GM12875 (cell line): ENCODE measurements around the gene TGFA.
A peak's percentile ranks its signal among the peaks of the same experiment; 100 is the strongest.

ENCODE experiments used
- H3K4me3 ChIP-seq: one replicate; pipeline ENCODE4 v1.5.1; 2011; ENCODE audit warnings: low read depth, low read length, control low read depth
- TF ChIP-seq, protein P1 (sequence below): IDR thresholded peaks from 2 replicates; pipeline ENCODE4 v1.5.1; 2011; ENCODE audit warnings: low read depth, mild to moderate bottlenecking, control low read depth, inconsistent platforms, low read length, moderate library complexity, borderline replicate concordance; ENCODE audit not compliant: insufficient read depth

The TGFA gene

DNA sequence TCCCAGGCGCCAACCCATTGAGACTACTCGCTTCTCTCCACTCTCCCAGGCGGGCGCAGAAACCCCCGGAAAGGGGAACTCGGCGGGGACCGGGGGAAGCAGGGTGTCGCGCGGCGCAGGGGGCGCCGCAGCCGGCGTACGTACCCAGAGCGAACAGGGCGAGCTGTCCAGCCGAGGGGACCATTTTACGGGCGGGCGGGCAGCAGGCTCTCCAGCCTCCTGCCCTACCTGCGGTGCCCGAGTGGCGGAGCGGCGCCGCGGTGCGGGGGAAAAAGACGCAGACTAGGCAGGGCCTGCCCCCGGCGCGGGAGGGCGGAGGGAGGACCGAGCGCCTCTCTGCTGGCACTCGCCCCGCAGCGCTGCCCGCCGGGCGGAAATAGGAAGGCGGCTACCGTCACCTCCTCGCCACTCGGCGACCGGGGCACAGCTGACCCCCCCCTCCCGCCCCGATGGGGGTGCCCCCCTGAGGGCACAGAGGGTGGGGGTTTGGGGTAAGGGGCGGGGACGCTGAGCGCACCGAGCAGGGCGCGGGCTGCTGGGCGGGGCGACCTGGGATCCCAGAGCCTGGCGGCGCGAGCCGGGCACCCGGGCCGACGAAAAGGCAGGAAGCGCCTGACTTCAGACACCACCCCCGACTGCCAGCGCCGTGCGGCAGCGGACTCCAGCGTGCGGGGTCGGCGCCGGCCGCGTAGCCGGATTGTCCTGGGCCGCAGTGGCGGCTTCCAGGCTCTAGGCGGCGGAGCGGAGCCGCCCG lies at the start of gene TGFA:
Gene TGFA (minus strand): TSS at position 243 of the 754 bp plus-strand sequence. CDS start 59 bp downstream, at position 184.
- H3K4me3 ChIP-seq, result no peak within 1 kb of the TSS
- TF ChIP-seq, protein P1, sequence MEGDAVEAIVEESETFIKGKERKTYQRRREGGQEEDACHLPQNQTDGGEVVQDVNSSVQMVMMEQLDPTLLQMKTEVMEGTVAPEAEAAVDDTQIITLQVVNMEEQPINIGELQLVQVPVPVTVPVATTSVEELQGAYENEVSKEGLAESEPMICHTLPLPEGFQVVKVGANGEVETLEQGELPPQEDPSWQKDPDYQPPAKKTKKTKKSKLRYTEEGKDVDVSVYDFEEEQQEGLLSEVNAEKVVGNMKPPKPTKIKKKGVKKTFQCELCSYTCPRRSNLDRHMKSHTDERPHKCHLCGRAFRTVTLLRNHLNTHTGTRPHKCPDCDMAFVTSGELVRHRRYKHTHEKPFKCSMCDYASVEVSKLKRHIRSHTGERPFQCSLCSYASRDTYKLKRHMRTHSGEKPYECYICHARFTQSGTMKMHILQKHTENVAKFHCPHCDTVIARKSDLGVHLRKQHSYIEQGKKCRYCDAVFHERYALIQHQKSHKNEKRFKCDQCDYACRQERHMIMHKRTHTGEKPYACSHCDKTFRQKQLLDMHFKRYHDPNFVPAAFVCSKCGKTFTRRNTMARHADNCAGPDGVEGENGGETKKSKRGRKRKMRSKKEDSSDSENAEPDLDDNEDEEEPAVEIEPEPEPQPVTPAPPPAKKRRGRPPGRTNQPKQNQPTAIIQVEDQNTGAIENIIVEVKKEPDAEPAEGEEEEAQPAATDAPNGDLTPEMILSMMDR, result peak; percentile 94

DNA sequence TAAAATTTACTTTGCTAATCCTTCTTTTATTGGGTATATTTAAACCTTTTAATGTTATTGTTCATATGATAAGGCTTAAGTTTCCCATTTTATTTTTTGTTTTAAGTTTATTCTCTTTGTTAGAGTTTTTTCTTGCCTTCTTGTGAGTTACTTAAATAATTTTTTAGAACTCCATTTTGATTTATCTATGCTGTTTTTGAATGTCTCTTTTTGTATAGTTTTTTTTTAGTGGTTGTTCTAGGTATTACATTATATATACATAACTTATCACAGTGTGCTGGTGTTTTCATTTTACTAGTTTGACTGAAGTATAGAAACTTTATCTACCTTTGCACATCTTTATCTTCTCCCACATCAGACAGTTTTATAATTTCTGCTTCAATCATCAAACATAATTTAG lies 49.4 kb upstream of the TGFA start:
- TF ChIP-seq, protein P1, result no peak
- no peak overlapping the region for H3K4me3 ChIP-seq

DNA sequence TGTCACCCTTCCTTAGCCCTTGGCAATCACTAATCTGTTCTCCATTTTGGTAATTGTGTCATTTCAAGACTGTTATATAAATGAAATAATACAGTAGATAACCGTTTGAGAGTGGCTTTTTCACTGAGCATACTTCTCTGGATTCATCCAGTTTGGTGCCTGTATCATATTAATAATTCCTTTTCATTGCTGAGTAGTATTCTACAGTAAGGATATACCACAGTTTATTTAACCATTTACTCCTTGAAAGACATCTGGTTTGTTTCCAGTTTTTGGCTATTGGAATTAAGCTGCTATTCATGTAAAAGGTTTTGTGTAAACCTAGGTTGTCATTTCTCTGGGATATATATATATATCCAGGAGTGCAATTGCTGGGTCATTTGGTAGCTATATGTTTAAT lies 44.6 kb upstream of the TGFA start:
- no peak overlapping the region for H3K4me3 ChIP-seq
- TF ChIP-seq, protein P1, result no peak

DNA sequence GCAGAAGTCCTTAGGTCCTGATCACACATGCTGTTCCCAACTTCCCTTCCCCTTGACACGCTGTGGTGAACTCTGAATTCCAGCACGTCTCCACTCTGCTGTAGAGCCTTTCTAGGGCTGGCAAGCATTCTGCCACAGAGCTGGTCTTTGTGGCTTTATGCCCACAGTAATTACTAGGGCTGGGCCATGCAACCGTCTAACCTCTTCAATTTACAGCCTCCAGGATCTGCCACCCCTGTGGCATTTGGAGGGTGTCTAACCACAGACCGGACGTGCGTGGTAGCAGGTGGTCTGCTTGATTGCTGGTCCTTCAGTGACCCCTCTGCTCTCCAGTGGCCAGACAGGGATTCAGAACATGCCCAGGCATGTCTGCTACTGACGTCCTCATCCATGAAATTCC lies 43.1 kb upstream of the TGFA start:
- H3K4me3 ChIP-seq, result no peak overlapping the region
- TF ChIP-seq, protein P1, result no peak

DNA sequence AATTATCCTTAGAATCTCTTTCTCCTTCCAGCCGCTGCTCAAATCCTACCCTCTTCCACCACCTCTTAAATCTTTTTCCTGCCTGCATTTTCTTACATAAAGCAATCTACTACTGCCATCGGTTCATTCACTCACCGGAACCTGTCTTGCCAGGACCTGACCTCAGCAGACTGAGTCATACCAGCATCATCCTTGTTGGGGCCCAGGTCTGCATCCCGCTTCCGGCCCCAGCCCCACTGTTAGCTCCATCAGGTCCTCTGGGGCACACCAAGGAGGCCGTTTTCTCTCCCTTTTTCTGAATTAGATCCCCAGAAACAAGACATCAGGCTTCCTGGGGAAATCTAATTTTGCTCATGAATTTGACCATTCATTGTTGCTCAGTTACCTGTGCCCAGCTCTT lies 42.7 kb upstream of the TGFA start:
- TF ChIP-seq, protein P1, result no peak
- no peak overlapping the region for H3K4me3 ChIP-seq

DNA sequence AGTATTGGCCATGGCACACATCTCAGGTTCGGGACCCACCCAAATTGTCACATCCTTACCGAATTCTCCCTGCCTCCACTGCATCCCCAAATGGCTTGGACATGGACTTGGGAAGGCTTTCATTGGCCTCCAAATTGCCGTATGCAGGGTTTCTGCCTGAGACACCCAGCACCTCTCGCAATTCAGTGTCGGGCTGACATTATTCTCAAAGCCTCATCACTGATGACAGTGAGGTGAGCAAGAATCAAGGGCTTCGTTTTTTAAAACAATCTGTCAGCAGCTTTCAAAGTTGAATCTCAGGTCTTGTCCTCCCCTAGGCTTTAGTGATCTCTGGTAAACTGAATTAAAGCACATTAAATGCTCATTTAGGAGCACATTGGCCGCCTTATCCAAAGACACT lies 29.5 kb upstream of the TGFA start:
- TF ChIP-seq, protein P1, result no peak
- no peak overlapping the region for H3K4me3 ChIP-seq

DNA sequence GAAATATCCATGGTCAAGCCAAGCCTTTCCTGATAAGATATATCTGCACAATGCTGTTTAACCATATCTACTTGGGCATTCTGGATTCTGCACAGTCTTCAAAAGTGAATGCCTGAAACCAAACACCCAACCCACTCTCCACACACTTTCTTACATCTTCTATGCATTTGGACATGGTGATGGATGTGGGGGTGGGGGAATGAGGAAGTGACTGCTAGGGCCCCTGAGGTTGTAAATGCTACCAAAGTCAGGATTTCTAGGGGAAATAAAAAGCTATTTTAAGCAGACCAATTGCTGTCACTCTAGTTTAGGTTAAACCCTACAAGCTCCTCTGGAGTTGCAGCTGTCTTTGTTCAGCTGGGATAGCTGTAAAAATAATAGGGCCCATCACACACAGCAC lies 26.7 kb upstream of the TGFA start:
- no peak overlapping the region for H3K4me3 ChIP-seq
- TF ChIP-seq, protein P1, result no peak
